B cell (primary cell): ENCODE results near the gene ABHD12B.

Experiments used
- CTCF ChIP-seq: fragments of 200-600 bp; IDR thresholded peaks from one replicate; pipeline ENCODE4 v1.8.0; 2022; ENCODE audit warnings: antibody characterized with exemption, mild to moderate bottlenecking
- EZH2 ChIP-seq: IDR thresholded peaks from 2 replicates; pipeline ENCODE4 v1.6.1; 2012; ENCODE audit warnings: borderline replicate concordance, low read depth, mild to moderate bottlenecking, moderate library complexity, low read length; ENCODE audit not compliant: insufficient read depth, poor library complexity, severe bottlenecking

- TF ChIP-seq CTCF = no peak
- TF ChIP-seq EZH2 = no peak
Measured at GRCh38 chr14:50936882-50937281, 65.0 kb downstream of the ABHD12B start.
